Measurements from ENCODE around the gene UST.

The UST gene

DNA sequence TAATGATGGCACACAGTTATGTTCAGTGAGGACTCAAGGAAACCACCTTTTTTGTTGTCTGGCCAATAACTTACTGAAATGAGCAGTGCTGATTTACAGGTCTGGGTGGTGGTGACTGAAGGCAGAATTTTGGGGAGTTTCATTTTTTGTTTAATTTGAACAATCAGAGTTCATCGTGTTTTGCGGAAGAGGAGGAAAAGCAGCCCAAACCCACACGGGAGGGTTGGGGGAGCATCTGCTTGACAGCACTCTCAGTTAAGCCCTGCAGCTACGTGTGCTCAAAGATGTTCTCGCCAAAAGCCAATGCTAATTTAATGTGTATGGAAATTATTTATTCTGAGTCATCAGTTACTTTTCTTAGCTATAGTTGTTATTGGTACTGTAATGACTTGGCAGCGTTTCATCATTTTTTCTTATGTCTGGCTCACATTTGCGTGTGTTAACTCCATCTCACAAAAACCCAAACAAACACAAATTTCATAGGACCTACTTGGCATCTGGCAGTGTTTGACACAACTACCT is 89.2 kb downstream of the UST start:
- no peak overlapping the region for H3K4me3 ChIP-seq (ENCODE audit: low read depth, low read length)
- TF ChIP-seq, protein P1, sequence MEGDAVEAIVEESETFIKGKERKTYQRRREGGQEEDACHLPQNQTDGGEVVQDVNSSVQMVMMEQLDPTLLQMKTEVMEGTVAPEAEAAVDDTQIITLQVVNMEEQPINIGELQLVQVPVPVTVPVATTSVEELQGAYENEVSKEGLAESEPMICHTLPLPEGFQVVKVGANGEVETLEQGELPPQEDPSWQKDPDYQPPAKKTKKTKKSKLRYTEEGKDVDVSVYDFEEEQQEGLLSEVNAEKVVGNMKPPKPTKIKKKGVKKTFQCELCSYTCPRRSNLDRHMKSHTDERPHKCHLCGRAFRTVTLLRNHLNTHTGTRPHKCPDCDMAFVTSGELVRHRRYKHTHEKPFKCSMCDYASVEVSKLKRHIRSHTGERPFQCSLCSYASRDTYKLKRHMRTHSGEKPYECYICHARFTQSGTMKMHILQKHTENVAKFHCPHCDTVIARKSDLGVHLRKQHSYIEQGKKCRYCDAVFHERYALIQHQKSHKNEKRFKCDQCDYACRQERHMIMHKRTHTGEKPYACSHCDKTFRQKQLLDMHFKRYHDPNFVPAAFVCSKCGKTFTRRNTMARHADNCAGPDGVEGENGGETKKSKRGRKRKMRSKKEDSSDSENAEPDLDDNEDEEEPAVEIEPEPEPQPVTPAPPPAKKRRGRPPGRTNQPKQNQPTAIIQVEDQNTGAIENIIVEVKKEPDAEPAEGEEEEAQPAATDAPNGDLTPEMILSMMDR (IDR thresholded peaks at IDR 0.05; ENCODE audit: low read depth, low read length, missing control alignments) = no peak

DNA sequence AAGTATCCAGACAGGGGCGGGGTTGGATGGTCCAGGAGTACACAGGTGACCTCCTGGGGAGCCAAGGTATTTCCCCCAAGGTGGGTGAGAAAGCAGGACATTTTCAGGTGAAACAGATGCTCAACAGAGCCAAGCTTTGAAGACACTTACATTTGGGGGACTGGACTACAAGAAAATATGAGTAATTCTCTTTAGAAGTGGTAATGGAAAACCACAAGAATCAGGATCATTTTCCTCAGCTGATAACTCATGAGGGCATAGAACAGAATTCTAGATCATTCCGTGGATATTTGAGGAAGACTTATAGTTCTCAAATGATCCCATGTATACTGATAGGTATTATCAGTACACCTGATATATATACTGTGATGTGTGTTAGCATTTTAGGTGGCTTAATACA is 89.9 kb downstream of the UST start:
- TF ChIP-seq, protein P1 (IDR thresholded peaks at IDR 0.05; ENCODE audit: low read depth, low read length, missing control alignments) = no peak
- DNase-seq (ENCODE audit: low read depth) = no peak
- no peak overlapping the region for H3K4me3 ChIP-seq (ENCODE audit: low read depth, low read length)

More for the DNA sequence above, 89.2 kb downstream of the UST start:
- DNase-seq (ENCODE audit: low read depth) = no peak

DNA sequence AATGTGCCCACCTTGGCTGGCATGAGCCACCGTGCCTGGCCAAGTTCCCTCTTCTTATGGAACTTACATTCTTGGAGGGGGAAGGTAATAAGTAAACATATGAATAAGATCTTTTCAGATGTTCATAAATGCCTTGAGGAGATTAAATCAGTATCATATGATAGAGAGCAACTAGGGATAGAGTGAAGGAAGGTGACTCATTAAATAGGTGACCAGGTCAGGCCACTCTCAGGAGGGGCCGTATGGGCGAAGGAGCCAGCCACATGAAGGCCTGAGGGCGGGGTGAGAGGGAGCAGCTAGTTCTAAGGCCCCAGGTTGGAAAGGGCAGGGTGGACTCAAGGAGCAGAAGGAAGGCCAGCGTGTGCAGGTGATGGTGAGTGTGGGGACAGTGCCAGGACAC is 91.1 kb downstream of the UST start:
- no peak for DNase-seq (ENCODE audit: low read depth)
- TF ChIP-seq, protein P1 (IDR thresholded peaks at IDR 0.05; ENCODE audit: low read depth, low read length, missing control alignments) = no peak
- no peak overlapping the region for H3K4me3 ChIP-seq (ENCODE audit: low read depth, low read length)

DNA sequence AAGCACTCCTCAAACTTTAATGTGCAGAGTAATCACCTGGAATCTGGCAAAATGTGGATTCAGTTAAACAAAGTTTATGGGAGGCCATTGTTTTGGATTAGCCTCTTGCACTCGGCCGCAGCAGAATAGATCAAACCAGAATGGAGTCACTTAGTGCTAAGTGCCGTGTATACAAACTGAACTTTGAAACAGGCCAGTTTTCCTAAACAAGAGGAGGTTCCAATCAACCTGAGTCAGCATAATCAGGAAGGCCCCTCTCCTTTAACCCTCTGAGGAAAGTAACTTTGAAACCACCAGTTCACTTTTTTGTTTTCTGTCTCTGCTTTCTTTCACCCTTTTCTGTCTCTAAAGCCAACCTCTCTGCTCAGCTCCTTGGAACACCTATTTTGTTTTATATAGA is 92.2 kb downstream of the UST start:
- no peak for DNase-seq (ENCODE audit: low read depth)
- TF ChIP-seq, protein P1 (IDR thresholded peaks at IDR 0.05; ENCODE audit: low read depth, low read length, missing control alignments) = no peak
- no peak overlapping the region for H3K4me3 ChIP-seq (ENCODE audit: low read depth, low read length)

DNA sequence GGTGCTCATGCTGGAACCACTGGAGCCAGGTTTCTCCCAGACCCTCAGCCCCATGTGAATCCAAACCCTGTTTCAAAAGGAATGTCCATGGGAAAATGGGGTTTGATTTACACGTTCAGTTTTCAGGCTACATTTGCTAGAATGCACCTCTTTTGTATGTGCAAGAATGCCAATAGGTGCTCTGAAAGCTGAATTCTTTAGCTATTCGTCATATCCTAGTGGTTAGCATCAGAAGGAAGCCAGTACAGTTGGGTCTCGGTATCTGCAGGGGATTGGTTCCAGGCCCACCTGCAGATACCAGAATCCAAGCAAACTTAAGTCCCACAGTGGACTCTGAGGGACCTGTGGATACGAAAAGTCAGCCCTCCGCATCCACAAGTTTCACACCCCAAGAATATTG is 93.4 kb downstream of the UST start:
- TF ChIP-seq, protein P1 (IDR thresholded peaks at IDR 0.05; ENCODE audit: low read depth, low read length, missing control alignments) = no peak
- DNase-seq (ENCODE audit: low read depth) = no peak

DNA sequence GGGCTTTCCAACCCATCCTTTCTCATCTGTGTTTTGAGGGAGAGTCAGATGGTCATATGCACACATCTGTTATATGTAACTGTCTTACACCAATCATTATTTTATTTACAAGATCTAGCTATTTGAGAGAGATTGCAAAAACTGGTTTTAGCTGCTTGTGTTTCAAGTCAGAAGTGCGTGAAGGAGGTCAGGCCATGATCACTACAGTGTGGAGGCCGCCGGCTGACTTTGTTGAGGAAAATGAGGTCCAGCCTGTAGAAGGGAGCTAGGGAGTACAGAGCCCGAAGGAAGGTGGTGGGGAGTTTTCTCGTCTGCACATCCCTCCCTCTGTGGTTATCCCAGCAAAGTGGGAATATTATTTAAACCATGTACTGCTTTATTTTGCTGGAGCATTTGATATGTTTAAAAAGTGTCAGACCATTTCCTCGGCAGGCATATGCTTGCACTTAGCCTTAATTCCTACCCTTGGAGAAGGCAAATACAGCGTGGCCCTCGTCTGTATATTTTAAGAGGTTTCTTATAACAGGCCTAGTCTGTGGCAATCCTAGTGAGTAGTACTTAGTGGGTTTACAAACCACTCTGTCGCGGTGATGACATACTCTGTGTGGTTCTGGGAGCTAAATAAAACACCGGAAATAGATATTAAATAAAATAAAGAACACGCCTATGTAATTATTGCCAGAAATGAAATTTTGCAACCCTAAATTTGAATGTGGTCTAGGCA is 95.6 kb downstream of the UST start:
- no peak for DNase-seq (ENCODE audit: low read depth)
- TF ChIP-seq, protein P1 (IDR thresholded peaks at IDR 0.05; ENCODE audit: low read depth, low read length, missing control alignments) = no peak
- no peak overlapping the region for H3K4me3 ChIP-seq (ENCODE audit: low read depth, low read length)

More for the DNA sequence above, 93.4 kb downstream of the UST start:
- no peak overlapping the region for H3K4me3 ChIP-seq (ENCODE audit: low read depth, low read length)

DNA sequence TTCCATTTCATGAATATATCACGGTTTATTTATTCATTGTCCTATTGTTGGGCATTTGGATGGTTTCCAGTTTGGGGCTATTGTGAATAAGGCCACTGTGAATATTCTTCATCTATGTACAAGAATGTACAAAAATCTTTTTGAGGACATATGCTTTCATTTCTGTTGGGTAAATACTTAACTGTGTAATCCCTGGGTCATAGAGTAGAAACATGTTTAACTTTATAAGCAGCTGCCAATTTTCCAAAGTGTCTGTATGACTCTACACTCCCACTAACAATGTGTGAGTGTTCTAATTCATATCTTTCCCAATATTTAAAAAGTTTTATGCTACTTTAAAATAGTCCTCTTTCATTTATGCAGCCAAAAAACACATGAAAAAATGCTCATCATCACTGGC is 98.6 kb downstream of the UST start:
- H3K4me3 ChIP-seq (ENCODE audit: low read depth, low read length) = no peak overlapping the region
- no peak for DNase-seq (ENCODE audit: low read depth)
- TF ChIP-seq, protein P1 (IDR thresholded peaks at IDR 0.05; ENCODE audit: low read depth, low read length, missing control alignments) = no peak
